ENCODE results near the gene NPNT. TPM values are rescaled to one million over a fixed set of nuclear protein-coding genes. Genes with fewer than 3 reads are reported as not detected.
"Not testable (repeated sequence)": the region's sequence is repeated elsewhere in the genome, so short reads cannot be mapped to it uniquely, and the experiment has no call there.

NPNT gene
- under 1 TPM in 1 of 2 donors, not detected in 1; 0.06 TPM for total RNA-seq

- no peak within 1 kb of the TSS for H3K27ac Mint-ChIP-seq
- peaks cover 0 to 3% of the 10 kb centered on the region in 2 donors for H3K9me3 Mint-ChIP-seq
- peaks cover 0 to 5% of the 10 kb centered on the region in 2 donors for H3K36me3 Mint-ChIP-seq
- ATAC-seq (peak in 1 of 2 donors; percentile 42), DNase-seq (ENCODE audit: low spot score in 2 of 2) (peak in 1 of 2 donors; percentile 2)
Observed at GRCh38 chr4:105894660-105895582, at the start of gene NPNT. Gene NPNT (plus strand): TSS chr4:105895471. CDS start chr4:105895653, 182 bp downstream.

DNA sequence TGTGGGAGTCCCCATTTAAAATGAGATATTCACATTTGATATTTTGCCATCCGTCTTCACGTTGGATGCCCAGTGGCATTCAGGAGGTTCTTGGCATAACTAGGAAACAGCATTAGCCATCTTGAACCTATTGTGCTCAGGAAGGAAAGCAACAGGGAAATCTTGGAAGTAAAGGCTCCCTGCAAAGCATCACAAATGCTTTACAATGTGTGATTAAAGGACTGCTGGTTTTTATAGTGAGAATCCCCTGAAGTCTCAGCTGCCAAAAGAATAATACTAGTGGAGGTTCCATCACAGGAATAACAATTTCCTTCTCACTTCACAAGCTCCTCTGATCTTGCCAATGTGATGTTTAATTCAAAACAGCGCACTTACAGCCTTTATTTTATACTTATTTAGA is 49.7 kb upstream of the NPNT start:
- no peak for ATAC-seq
- H3K36me3 Mint-ChIP-seq = no peaks in the 10 kb centered on the region
- no peak overlapping the region for H3K27ac Mint-ChIP-seq
- no peak for DNase-seq (ENCODE audit: low spot score in 2 of 2)
- no peaks in the 10 kb centered on the region for H3K9me3 Mint-ChIP-seq

GRCh38 chr4:105848359-105848758 is 46.9 kb upstream of the NPNT start:
- DNase-seq (ENCODE audit: low spot score in 2 of 2); H3K36me3 Mint-ChIP-seq; H3K27ac Mint-ChIP-seq; ATAC-seq; H3K9me3 Mint-ChIP-seq: not testable (repeated sequence)

- ATAC-seq = no peak
- peaks cover 17 to 23% of the 10 kb centered on the region in 2 donors for H3K36me3 Mint-ChIP-seq
- DNase-seq (ENCODE audit: low spot score in 2 of 2) = no peak
- H3K27ac Mint-ChIP-seq = no peak overlapping the region
- H3K9me3 Mint-ChIP-seq = peaks cover 18 to 22% of the 10 kb centered on the region in 2 donors
Observed at GRCh38 chr4:105851196-105851595, 44.1 kb upstream of the NPNT start.

GRCh38 chr4:105852230-105852629 is 43.0 kb upstream of the NPNT start:
- Mint-ChIP-seq H3K9me3 (peaks cover 24 to 28% of the 10 kb centered on the region in 2 donors), H3K36me3 (peaks cover 25 to 32% of the 10 kb centered on the region in 2 donors)
- H3K27ac Mint-ChIP-seq; ATAC-seq; DNase-seq (ENCODE audit: low spot score in 2 of 2): not testable (repeated sequence)

- Mint-ChIP-seq H3K36me3 (peaks cover 48 to 54% of the 10 kb centered on the region in 2 donors), H3K9me3 (peaks cover 44 to 47% of the 10 kb centered on the region in 2 donors), H3K27ac (no peak overlapping the region)
- ATAC-seq (no peak), DNase-seq (ENCODE audit: low spot score in 2 of 2) (no peak)
Observed at GRCh38 chr4:105858466-105859040, 36.7 kb upstream of the NPNT start.

DNA sequence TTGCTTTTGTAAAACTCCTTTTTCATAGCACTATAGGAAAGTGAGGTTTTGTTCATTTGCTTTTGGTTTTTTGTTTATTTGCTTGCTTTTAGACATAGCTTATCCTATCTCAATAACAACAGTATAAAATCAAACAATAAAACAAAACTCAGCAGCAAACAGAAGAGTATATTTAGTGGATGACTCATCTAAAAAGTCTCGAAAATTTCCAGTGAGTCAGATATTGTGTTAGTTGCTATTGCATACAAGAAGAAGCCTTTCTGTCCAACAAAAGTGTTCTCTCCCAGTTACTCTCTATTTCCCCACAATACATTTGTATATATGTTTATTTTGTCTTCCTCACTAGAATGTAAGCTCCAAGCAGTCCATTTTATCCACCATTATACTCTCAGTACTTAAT is 36.0 kb upstream of the NPNT start:
- Mint-ChIP-seq H3K9me3 (peaks cover 37 to 40% of the 10 kb centered on the region in 2 donors), H3K36me3 (peaks cover 41 to 48% of the 10 kb centered on the region in 2 donors), H3K27ac (no peak overlapping the region)
- no peak for DNase-seq (ENCODE audit: low spot score in 2 of 2)
- ATAC-seq = no peak

DNA sequence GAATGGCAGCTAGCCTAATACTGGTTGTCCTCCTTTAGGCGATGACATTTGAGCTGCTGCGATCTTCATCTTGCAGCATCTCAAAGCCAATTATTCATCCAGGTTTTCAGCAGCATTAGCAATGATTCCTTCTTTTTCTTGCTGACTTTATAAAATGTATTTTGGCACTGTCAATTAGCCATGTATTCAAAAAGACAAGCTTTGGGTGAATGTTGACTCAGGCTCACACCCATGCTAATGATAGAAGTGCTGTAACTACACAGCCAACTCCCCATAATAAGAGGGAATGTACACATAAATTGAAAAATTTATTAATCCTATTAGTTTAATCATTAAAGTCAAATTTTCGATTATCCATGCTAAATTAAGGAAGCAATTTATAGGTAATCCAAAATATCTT is 24.3 kb upstream of the NPNT start:
- Mint-ChIP-seq H3K27ac (no peak overlapping the region), H3K36me3 (no peaks in the 10 kb centered on the region), H3K9me3 (no peaks in the 10 kb centered on the region)
- ATAC-seq = no peak
- no peak for DNase-seq (ENCODE audit: low spot score in 2 of 2)

- ATAC-seq = no peak
- Mint-ChIP-seq H3K9me3 (no peaks in the 10 kb centered on the region), H3K36me3 (no peaks in the 10 kb centered on the region), H3K27ac (no peak overlapping the region)
- no peak for DNase-seq (ENCODE audit: low spot score in 2 of 2)
Observed at GRCh38 chr4:105871997-105872396, 23.3 kb upstream of the NPNT start.

GRCh38 chr4:105875233-105875632 is 20.0 kb upstream of the NPNT start:
- no peak for DNase-seq (ENCODE audit: low spot score in 2 of 2)
- Mint-ChIP-seq H3K36me3 (no peaks in the 10 kb centered on the region), H3K27ac (no peak overlapping the region), H3K9me3 (no peaks in the 10 kb centered on the region)
- no peak for ATAC-seq

DNA sequence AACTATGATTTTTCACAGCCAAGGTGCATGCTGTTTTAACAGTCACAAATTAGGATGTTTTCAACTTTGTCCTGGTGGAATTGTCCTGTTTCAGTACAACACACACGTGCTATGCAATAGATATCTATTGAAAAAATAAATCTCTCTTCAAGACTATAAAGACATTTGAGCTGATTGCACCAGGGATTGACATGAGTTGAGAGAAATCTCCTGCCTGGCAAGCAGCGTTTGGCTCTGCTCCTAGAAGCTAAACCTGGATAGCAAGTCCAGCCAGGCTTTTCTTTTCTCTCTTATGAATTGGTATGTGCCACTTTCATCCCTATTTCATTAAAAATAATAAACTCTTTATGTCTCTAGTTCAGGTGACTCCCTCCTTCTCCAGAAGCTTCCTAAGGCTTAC is 16.6 kb upstream of the NPNT start:
- Mint-ChIP-seq H3K27ac (no peak overlapping the region), H3K36me3 (peaks cover 0 to 5% of the 10 kb centered on the region in 2 donors), H3K9me3 (peaks cover 3 to 4% of the 10 kb centered on the region in 2 donors)
- ATAC-seq (no peak), DNase-seq (ENCODE audit: low spot score in 2 of 2) (no peak)

DNA sequence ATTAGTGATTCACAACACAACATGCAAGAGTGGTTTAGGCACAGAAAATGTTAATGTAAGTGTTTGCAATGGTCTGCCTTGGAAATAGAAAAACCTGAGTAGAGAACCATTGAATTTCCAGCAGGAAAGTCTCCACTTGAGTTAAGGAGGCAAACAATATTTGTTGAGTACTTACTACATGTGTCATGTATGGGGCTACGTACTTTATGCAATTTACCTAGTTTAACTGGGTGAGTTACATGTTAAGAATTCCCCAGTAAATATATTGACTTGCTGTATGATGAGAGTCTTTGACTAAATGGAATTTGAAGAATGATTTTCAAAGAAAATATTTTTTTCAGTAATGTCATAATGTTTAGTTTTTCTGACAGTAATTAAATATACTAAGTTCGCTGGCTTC is 7.8 kb upstream of the NPNT start:
- ATAC-seq (no peak), DNase-seq (ENCODE audit: low spot score in 2 of 2) (no peak)
- Mint-ChIP-seq H3K9me3 (peaks cover 7 to 10% of the 10 kb centered on the region in 2 donors), H3K36me3 (no peaks in the 10 kb centered on the region), H3K27ac (no peak overlapping the region)

GRCh38 chr4:105895583-105896460 is 551 bp downstream of the NPNT start:
- DNase-seq (ENCODE audit: low spot score in 2 of 2) (peak in 1 of 2 donors; percentile 11), ATAC-seq (peak in 1 of 2 donors; percentile 63)
- Mint-ChIP-seq H3K36me3 (peaks cover 0 to 5% of the 10 kb centered on the region in 2 donors), H3K9me3 (no peaks in the 10 kb centered on the region), H3K27ac (no peak overlapping the region)

- DNase-seq (ENCODE audit: low spot score in 2 of 2) (no peak), ATAC-seq (no peak)
- Mint-ChIP-seq H3K9me3 (no peaks in the 10 kb centered on the region), H3K27ac (no peak overlapping the region), H3K36me3 (peaks cover 0 to 5% of the 10 kb centered on the region in 2 donors)
Observed at GRCh38 chr4:105896461-105896942, 1.2 kb downstream of the NPNT start.

- Mint-ChIP-seq H3K9me3 (no peaks in the 10 kb centered on the region), H3K27ac (no peak overlapping the region), H3K36me3 (peaks cover 0 to 5% of the 10 kb centered on the region in 2 donors)
- no peak for ATAC-seq
- DNase-seq (ENCODE audit: low spot score in 2 of 2) = no peak
Observed at GRCh38 chr4:105896984-105897775, 1.9 kb downstream of the NPNT start.

- Mint-ChIP-seq H3K9me3 (peaks cover 0 to 3% of the 10 kb centered on the region in 2 donors), H3K36me3 (peaks cover 0 to 5% of the 10 kb centered on the region in 2 donors), H3K27ac (no peak overlapping the region)
- no peak for ATAC-seq
- no peak for DNase-seq (ENCODE audit: low spot score in 2 of 2)
Observed at GRCh38 chr4:105900541-105900940, 5.3 kb downstream of the NPNT start.
